ENCODE results near the gene PLXNC1.

Gene PLXNC1

DNA sequence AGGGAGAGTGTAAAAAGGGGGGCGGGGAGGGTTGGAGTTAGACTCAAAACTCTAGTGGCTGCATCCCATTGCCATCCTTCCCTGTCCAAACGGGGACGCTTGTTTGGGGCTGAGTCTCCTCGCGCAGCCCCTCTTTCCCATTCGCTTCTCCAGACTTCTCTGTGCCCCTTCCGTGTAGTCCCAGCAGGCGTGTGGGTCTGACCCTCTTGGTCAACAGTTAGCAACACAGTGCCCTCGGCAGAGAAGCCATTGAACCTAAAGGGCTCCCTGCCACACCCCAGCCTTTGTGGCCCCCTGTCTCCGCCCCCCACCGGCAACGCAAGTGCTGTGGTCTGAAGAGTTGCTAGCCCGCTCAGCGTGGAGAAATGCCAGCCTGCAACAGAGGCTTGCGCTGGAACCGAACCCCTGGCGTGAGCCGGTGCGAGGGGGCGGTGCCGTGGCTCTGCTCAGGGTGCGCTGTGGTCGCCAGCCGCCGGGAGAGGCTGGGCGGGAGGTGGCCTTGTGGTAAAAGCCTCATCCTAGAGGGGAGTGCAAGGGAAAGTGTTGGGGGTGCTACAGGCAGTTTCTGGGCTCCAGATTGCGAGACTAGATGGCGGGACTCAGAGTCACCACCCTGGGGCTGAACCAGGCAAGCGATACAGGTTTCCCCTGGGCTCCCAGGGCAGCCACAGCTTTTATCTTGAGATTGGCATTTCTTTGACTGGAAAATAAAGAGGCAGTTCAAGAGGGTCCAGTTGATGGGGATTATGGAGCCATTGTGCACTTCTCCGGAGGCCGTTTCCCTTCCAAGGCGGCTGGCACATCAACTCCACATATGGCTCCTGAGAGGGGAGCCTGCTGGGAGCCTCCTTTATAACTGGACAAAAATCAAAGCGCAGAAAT is 2.1 kb downstream of the PLXNC1 start:
- H3K27ac ChIP-seq (ENCODE audit: low read depth, low read length) = no peak overlapping the region
- H3K9ac ChIP-seq (ENCODE audit: low read length) = peak overlapping the region; percentile 33
- peak overlapping the region; percentile 65 for H3K4me3 ChIP-seq (ENCODE audit: low read length)
- no peaks in the 10 kb centered on the region for H3K4me1 ChIP-seq (ENCODE audit: control insufficient read depth, insufficient read depth, low read length)
- H3K36me3 ChIP-seq (ENCODE audit: control insufficient read depth, insufficient read depth, low read length) = no peaks in the 10 kb centered on the region
- peaks cover 4% of the 10 kb centered on the region for H3K27me3 ChIP-seq (ENCODE audit: control insufficient read depth, insufficient read depth, low read length)

GRCh38 chr12:94151582-94151981 is 3.2 kb downstream of the PLXNC1 start:
- Histone ChIP-seq H3K9ac (ENCODE audit: low read length) (no peak overlapping the region), H3K4me1 (ENCODE audit: control insufficient read depth, insufficient read depth, low read length) (no peaks in the 10 kb centered on the region), H3K27me3 (ENCODE audit: control insufficient read depth, insufficient read depth, low read length) (peaks cover 4% of the 10 kb centered on the region), H3K4me3 (ENCODE audit: low read length) (peak overlapping the region; percentile 10), H3K36me3 (ENCODE audit: control insufficient read depth, insufficient read depth, low read length) (no peaks in the 10 kb centered on the region), H3K27ac (ENCODE audit: low read depth, low read length) (no peak overlapping the region)

DNA sequence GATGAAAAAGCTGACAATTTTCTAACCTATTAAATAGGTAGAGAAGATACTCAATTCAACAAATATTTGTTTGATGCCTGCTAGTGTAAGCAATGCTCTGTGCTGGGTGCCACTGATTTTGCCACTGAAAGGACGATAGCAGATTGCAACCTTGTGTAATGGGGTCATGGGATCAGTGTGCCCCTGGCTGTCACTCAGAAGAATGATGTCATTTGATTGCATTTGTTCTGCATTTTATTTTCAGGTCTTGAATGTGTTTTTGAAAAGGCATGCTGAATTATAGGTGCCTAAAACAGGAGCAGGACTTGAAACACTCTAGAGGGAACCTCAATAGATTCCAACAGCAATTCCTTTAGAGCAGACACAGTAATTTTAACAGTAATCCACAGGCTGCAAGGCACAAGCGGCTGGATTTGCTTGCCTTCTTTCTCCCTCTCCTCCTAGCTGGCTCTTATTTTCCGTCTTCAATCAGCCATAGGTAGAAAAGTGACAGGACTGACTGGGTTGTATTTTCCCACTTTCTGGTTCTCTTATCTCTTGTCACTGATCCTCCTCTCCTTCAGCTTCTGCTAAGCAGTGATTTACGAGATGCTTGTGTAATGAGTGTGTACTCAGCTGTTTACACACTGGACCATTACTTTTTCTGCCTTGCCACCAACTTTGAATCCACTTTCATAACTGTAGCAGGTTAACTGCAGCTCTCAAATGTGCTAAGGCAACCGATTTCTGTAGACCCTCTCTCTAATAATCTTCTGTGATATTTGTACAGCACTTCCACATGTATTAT is 4.1 kb downstream of the PLXNC1 start:
- Histone ChIP-seq H3K4me1 (ENCODE audit: control insufficient read depth, insufficient read depth, low read length) (no peaks in the 10 kb centered on the region), H3K9ac (ENCODE audit: low read length) (no peak overlapping the region), H3K4me3 (ENCODE audit: low read length) (no peak overlapping the region), H3K27ac (ENCODE audit: low read depth, low read length) (no peak overlapping the region), H3K36me3 (ENCODE audit: control insufficient read depth, insufficient read depth, low read length) (no peaks in the 10 kb centered on the region), H3K27me3 (ENCODE audit: control insufficient read depth, insufficient read depth, low read length) (peaks cover 4% of the 10 kb centered on the region)

DNA sequence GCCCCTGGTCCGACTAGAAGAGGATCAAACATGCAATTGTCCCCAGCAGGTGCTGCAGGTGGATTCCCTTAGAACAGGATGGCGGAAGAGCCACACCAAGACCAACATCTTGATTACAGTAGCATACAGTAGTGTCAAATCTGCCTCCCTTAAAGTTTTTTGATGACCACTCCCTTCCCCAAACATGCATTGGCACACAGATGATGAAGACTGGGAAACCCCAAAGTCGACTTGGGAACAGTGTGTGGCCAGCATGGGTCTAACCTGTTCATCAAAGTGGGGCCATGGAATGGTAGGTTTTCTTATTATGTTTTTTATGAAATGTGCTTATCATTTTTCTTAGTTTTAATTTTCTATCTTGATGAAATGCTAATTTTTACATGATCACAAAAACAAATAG is 8.8 kb downstream of the PLXNC1 start:
- H3K4me1 ChIP-seq (ENCODE audit: control insufficient read depth, insufficient read depth, low read length) = no peaks in the 10 kb centered on the region
- H3K27me3 ChIP-seq (ENCODE audit: control insufficient read depth, insufficient read depth, low read length) = no peaks in the 10 kb centered on the region
- no peaks in the 10 kb centered on the region for H3K36me3 ChIP-seq (ENCODE audit: control insufficient read depth, insufficient read depth, low read length)
- no peak overlapping the region for H3K27ac ChIP-seq (ENCODE audit: low read depth, low read length)
- H3K4me3 ChIP-seq (ENCODE audit: low read length) = no peak overlapping the region
- no peak overlapping the region for H3K9ac ChIP-seq (ENCODE audit: low read length)

DNA sequence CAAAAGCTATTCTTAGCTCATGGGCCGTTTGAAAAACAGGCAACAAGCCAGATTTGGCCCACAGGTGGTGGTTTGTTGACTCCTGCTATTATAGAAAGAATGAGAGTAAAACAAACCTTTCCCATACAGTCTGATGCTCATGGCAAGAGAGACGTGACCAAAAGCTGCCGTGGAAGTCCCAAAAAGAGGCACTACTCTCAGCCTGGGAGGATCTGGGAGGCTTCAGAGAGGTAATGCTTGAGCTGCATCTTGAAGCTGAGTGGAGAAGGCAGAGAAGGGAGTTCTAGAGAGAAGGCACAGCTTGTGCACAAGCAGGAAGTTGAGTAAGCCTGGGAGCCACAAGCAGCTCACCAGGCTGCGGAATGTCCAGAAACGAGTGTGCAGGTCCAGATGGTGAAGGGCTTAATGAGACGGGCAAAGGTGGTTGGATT is 9.6 kb downstream of the PLXNC1 start:
- Histone ChIP-seq H3K27ac (ENCODE audit: low read depth, low read length) (no peak overlapping the region), H3K9ac (ENCODE audit: low read length) (no peak overlapping the region), H3K4me3 (ENCODE audit: low read length) (no peak overlapping the region), H3K36me3 (ENCODE audit: control insufficient read depth, insufficient read depth, low read length) (no peaks in the 10 kb centered on the region), H3K4me1 (ENCODE audit: control insufficient read depth, insufficient read depth, low read length) (no peaks in the 10 kb centered on the region), H3K27me3 (ENCODE audit: control insufficient read depth, insufficient read depth, low read length) (no peaks in the 10 kb centered on the region)

DNA sequence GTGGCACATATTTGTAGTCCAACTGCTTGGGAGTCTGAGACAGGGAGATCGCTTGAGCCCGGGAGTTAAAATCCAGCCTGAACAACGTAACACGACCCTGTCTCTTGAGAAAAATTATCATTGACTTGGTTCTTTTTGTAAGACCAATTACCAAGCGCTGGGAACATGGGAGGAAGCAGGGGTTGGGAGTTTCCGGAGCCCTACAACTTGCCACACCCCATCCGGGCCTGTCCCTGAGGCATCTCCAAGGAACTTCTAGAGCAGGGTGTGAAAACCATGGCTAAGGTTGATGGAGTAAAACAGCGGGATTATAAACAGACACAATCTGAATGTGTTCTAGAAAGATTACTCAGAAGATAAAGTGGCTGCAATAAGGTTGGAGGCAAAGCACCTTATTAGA is 10.3 kb downstream of the PLXNC1 start:
- no peaks in the 10 kb centered on the region for H3K4me1 ChIP-seq (ENCODE audit: control insufficient read depth, insufficient read depth, low read length)
- H3K9ac ChIP-seq (ENCODE audit: low read length) = no peak overlapping the region
- no peaks in the 10 kb centered on the region for H3K27me3 ChIP-seq (ENCODE audit: control insufficient read depth, insufficient read depth, low read length)
- H3K27ac ChIP-seq (ENCODE audit: low read depth, low read length) = no peak overlapping the region
- H3K4me3 ChIP-seq (ENCODE audit: low read length) = no peak overlapping the region
- no peaks in the 10 kb centered on the region for H3K36me3 ChIP-seq (ENCODE audit: control insufficient read depth, insufficient read depth, low read length)

DNA sequence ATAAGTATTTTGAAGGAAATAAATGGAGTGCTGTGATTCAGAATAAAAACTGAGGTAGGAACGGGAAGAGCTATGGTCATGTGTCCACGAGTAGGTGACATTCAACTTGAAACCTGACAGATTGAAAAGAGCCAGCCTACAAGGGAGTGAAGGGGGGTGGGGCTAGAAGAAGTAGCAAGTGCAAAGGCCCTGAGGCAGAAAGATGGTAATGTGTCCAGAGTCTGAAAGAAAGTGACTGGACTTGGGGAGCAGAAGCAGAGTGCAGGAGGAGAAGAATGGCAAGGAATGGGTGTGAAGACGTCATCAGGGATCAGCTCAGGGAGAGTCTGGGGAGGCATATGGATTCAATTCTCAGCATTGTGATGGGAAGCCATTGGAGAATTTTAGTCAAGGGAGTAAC is 13.7 kb downstream of the PLXNC1 start:
- H3K27ac ChIP-seq (ENCODE audit: low read depth, low read length) = no peak overlapping the region
- no peak overlapping the region for H3K4me3 ChIP-seq (ENCODE audit: low read length)
- no peaks in the 10 kb centered on the region for H3K4me1 ChIP-seq (ENCODE audit: control insufficient read depth, insufficient read depth, low read length)
- H3K36me3 ChIP-seq (ENCODE audit: control insufficient read depth, insufficient read depth, low read length) = no peaks in the 10 kb centered on the region
- H3K9ac ChIP-seq (ENCODE audit: low read length) = no peak overlapping the region
- no peaks in the 10 kb centered on the region for H3K27me3 ChIP-seq (ENCODE audit: control insufficient read depth, insufficient read depth, low read length)

- Histone ChIP-seq H3K36me3 (ENCODE audit: control insufficient read depth, insufficient read depth, low read length) (no peaks in the 10 kb centered on the region), H3K27me3 (ENCODE audit: control insufficient read depth, insufficient read depth, low read length) (no peaks in the 10 kb centered on the region), H3K27ac (ENCODE audit: low read depth, low read length) (no peak overlapping the region), H3K4me3 (ENCODE audit: low read length) (no peak overlapping the region), H3K9ac (ENCODE audit: low read length) (no peak overlapping the region), H3K4me1 (ENCODE audit: control insufficient read depth, insufficient read depth, low read length) (no peaks in the 10 kb centered on the region)
Measured at GRCh38 chr12:94163850-94164249, 15.5 kb downstream of the PLXNC1 start.

GRCh38 chr12:94165138-94165537 is 16.8 kb downstream of the PLXNC1 start:
- Histone ChIP-seq H3K9ac (ENCODE audit: low read length) (no peak overlapping the region), H3K27me3 (ENCODE audit: control insufficient read depth, insufficient read depth, low read length) (no peaks in the 10 kb centered on the region), H3K4me3 (ENCODE audit: low read length) (no peak overlapping the region), H3K36me3 (ENCODE audit: control insufficient read depth, insufficient read depth, low read length) (no peaks in the 10 kb centered on the region), H3K27ac (ENCODE audit: low read depth, low read length) (no peak overlapping the region), H3K4me1 (ENCODE audit: control insufficient read depth, insufficient read depth, low read length) (no peaks in the 10 kb centered on the region)

- no peaks in the 10 kb centered on the region for H3K36me3 ChIP-seq (ENCODE audit: control insufficient read depth, insufficient read depth, low read length)
- no peaks in the 10 kb centered on the region for H3K27me3 ChIP-seq (ENCODE audit: control insufficient read depth, insufficient read depth, low read length)
- no peak overlapping the region for H3K27ac ChIP-seq (ENCODE audit: low read depth, low read length)
- no peak overlapping the region for H3K9ac ChIP-seq (ENCODE audit: low read length)
- no peaks in the 10 kb centered on the region for H3K4me1 ChIP-seq (ENCODE audit: control insufficient read depth, insufficient read depth, low read length)
- H3K4me3 ChIP-seq (ENCODE audit: low read length) = no peak overlapping the region
Measured at GRCh38 chr12:94165670-94166364, 17.4 kb downstream of the PLXNC1 start.

DNA sequence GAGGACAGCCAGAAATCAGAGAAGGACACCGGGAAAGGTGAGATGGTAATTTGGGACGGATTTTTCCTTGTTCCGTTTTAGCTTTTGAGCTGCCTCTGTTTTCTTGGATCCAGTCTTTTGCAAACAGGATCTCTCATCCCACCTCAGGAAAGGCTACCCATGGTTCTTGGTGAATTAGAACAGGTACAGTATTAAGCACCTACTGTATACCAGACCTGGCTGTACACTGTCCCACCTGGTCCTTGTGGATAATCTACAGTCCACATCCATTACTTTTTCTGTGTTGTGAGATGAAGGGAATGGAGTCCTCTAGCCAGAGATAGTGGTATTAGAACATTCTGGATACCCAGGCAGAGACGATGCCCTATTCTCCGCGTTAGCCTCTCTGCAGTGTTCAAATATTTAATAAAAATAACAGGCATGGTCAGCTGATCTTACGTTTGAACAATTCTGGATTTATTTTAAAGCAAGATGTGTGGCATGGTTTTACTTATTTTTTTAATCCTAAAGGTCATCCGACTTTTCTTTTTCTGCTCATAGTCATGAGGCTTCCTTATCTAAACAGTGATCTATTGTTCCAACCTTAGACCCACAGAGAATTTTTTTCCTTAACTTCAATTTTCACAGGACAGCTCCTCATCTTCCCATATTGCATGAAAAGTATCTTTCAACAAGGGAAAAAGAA is 18.8 kb downstream of the PLXNC1 start:
- no peaks in the 10 kb centered on the region for H3K27me3 ChIP-seq (ENCODE audit: control insufficient read depth, insufficient read depth, low read length)
- no peak overlapping the region for H3K27ac ChIP-seq (ENCODE audit: low read depth, low read length)
- no peak overlapping the region for H3K9ac ChIP-seq (ENCODE audit: low read length)
- H3K4me3 ChIP-seq (ENCODE audit: low read length) = no peak overlapping the region
- H3K4me1 ChIP-seq (ENCODE audit: control insufficient read depth, insufficient read depth, low read length) = no peaks in the 10 kb centered on the region
- H3K36me3 ChIP-seq (ENCODE audit: control insufficient read depth, insufficient read depth, low read length) = no peaks in the 10 kb centered on the region

Measured in rectal smooth muscle tissue (tissue), 1 donor.